Heart left ventricle (tissue), 13 donors: Measurements from ENCODE around the gene EXOC4.

Experiments used
- CTCF ChIP-seq, 12 donors: fragments of 200-600 bp; sonication (generic) in 4 of 12; IDR thresholded peaks; one replicate each; pipeline versions ENCODE4 v1.5.0 to v1.8.0; 2018 to 2022; ENCODE audit warnings: antibody characterized with exemption in 12 of 12, mild to moderate bottlenecking in 5 of 12
- POLR2A ChIP-seq, 2 donors: fragments of 450-650 bp; IDR thresholded peaks; one replicate each; pipeline ENCODE4 v1.6.1; 2017; ENCODE audit warnings: antibody characterized with exemption in 2 of 2, mild to moderate bottlenecking in 2 of 2, moderate library complexity in 2 of 2
- donor health status: ischemic (EF 13 %, LVEDD 7.1; RV severe dilation, severe dysfunction).
- donor health status: DM: no; HTN: yes; CAD: no.
- donor health status: DM: no; HTN: no; CAD: no.
- donor health status: ischemic (EF 25% LVEDD 6.9; RV normal size, moderate dysfunction).
- donor health status: ischemic (EF 25% LVEDD 5.7; RV mildly dilated, moderate dysfunction).
- donor health status: ischemic (EF 35%, LVEDD 5.7; RV mildly dilated, moderate dysfunction).
- donor health status: nonischemic (EF 11% LVEDD 7.7; RV severe dilation, severe dysfunction).
- donor health status: DM: yes; HTN: yes; CAD: no.
- donor health status: PGD.
- donor health status: ischemic (EF 29% LVEDD 5.4; RV normal size, mild dysfunction).
- donor health status: nonischemic (EF 23%, LVEDD 6.1; RV moderate dilation, normal function).

GRCh38 chr7:134084488-134085144 is 831.7 kb downstream of the EXOC4 start:
- no peak for TF ChIP-seq POLR2A (IDR thresholded peaks at IDR 0.05)
- no peak for TF ChIP-seq CTCF (IDR thresholded peaks at IDR 0.05)
